ENCODE data around the gene HEPACAM2.

HEPACAM2 gene

DNA sequence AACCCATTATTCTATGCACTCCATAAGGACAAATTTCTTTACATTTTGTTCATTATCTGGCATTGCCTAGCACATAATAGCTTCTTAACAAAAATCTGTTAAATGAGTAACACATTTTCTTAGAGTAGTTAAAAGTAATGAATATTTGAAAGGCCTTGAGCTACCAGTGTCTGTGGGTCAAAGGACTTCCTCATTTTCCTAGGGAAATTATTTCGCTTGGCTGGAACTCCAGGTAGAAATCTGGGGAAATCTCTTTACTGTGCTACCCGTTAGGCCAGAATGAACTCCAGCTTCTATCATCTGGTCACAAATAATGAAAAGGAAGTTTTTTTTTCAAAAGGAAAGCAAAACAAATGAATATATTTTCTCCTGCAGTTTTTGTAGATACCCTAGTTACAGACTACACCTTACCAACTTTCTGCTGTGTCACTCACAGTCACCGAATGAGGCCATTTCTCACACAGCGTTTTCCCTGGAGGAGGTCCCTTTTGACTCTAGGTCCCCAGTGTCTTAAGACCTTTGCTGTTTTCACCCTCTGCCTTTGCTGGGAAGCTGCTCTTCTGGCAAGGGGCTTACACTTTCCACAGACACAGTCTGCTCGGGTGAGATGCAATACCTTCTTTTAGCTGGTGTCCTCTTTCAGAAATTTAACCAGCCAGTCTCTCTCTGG, 79.7 kb downstream of the HEPACAM2 start:
- no peak for DNase-seq

DNA sequence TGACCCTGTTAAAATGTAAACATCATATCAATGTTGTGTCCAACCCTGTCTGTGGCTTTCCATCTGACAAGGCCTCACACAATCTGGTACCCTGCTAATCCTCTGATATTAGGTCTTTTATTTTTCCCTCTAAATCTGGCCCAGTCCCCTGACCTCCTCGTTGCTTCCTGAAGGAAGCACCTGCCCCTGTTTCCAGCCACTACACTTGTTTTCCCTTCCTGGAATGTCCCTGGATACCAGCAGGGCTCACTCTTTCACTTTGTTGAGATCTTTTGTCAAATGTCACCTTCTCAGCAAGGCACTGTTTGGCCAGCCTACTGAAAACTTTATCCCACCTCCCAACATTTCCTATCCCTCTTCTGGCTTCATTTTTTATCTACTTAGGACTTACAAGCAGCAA, 80.2 kb downstream of the HEPACAM2 start:
- DNase-seq, result no peak

DNA sequence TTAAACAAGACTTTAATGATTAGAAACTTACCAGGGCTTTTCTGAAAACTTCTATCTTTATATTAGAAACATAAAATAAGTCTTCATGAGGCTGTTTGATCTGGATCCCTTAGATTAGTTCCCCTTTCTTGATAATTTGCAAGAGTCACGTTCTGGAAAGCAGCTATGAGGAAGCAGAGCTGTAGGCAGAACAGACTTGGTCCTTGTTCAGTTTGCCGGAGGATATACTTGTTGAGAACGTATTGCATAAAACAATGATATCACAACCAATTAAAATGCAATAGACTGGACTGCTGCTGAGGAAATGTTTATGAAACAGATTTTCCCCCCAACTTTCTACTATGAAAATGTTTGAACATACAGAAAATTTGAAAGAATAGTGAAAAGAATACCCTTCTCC, 80.9 kb downstream of the HEPACAM2 start:
- DNase-seq, result peak in 1 of 2 donors; percentile 70

DNA sequence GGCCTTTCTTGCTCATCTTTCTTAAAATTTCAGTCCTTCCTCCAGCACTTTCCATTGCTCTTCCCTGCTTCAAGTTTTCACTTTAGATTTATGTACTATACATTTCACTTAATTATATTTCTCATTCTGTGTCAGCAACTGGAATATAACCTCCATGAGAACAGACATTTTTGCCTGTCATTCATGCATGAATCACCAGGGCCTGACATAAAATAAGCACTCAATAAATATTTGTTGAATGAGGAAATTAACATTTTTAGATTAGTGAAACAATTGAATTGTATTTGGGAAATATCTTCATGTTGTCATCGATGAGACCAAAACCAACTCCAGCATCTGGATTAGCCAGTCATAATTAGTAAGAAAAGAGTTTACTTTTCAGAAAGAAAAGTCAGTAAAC, 84.1 kb downstream of the HEPACAM2 start:
- no peak for DNase-seq

DNA sequence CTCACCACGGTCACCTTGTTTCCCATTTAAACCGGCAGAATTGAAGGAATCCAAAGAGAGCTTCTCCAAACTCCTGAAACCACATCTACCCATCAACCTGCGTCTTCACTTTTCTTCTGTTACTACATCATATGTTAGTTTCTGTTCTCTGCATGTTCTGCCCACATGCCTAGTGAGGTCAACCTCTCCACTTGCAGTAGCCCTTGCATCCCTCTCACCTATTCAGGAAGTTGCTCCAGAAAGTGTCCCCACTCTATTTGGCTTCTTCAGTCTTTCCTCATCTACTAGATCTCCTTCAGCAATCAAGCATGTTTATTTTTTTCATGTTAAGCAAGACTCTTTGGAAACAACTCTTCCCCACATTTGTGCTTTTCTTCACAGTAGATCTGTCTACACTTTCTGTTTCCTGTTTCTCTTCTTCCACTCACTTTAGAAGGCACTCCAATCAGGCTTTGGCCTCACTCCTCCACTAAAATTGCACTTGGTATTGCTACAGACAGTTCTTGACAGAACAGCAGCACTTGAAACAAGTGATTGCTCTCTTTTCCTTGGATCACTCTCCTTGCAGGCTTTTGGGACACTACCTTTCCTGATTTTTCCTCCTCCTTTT, 85.6 kb downstream of the HEPACAM2 start:
- DNase-seq, result no peak

DNA sequence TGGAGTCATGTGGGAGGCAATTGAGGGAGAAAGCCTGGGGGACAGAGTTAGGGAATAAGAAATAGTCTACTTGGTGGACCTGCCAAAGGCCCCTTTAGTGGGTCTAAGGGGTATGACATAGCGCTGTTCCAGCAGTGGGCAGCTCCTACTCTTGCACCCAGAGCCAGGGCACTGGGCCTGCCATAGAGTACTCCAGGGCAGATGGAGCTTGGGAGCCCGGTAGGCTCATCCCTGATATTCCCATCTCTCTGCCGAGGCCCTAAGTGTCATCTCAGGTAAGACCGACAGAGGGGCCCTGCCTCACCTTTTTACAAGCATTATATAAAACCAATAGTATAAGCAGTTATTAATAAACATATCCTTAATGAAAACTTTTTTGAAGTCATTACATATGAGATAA, 87.7 kb downstream of the HEPACAM2 start:
- no peak for DNase-seq
